ENCODE measurements around the gene FBH1. TPM values are rescaled to one million over a fixed set of nuclear protein-coding genes. Genes with fewer than 3 reads are reported as not detected.

The FBH1 gene
- total and polyA plus RNA-seq, 9 of the 15 experiments (the other 6 are each of a cell fraction or from before 2014, with no cell fraction given) = 13.4 to 108 (median 77.8) TPM

- DNase-seq (ENCODE audit: extremely low read depth in 1 of 4, low spot score in 3 of 4) (no peak), ATAC-seq (no peak; the same call in 2 of the 3 replicates), FAIRE-seq (no peak)
- 58% methylated on average over 13 of the region's 13 CpGs for WGBS (ENCODE audit: insufficient coverage, low coverage, missing lambda C conversion rate)
- no peak overlapping the region for H3K4me3 ChIP-seq
- ChIA-PET CTCF (ENCODE audit: low intra/inter-chr PET ratio) (no interaction called here), POLR2A (interaction anchor here (0.5 to 2.8 kb wide), 8 partner anchors 11 to 842 kb away, joined by 3 to 19 read pairs (median 4); partner anchors contain the start of gene GDI2)
- peaks cover 5 to 9% of the 10 kb centered on the region in 2 experiments for H3K4me1 ChIP-seq (replicated peaks in 1 of 2; ENCODE audit: control insufficient read depth in 2 of 2, insufficient read depth in 2 of 2, low read length in 2 of 2)
- H3K9me3 ChIP-seq (replicated peaks; ENCODE audit: control insufficient read depth, insufficient read depth, low read depth, low read length) = no peaks in the 10 kb centered on the region
- in situ Hi-C loops (cut with MboI) (no loop called here), intact Hi-C loops (cut with micrococcal nuclease) (loop anchor here (5.0 kb wide), 1 partner anchor 32 kb away; the partner anchor contains the start of gene GDI2)
- peak overlapping the region; percentile 46; the same call in 1 of the 2 replicates for H3K4me2 ChIP-seq (ENCODE audit: insufficient read depth, low read length)
- BruUV-seq (replicated peaks) = no TSS peak
- no peaks in the 10 kb centered on the region for H3K36me3 ChIP-seq (ENCODE audit: control insufficient read depth, insufficient read depth, low read length)
- no peaks in the 10 kb centered on the region for H4K20me1 ChIP-seq (replicated peaks; ENCODE audit: control insufficient read depth, insufficient read depth, low read length)
- no peaks in the 10 kb centered on the region for H3K27me3 ChIP-seq (ENCODE audit: control insufficient read depth in 2 of 2, insufficient read depth in 2 of 2, low read length in 2 of 2)
- H3K27ac ChIP-seq (ENCODE audit: extremely low read depth, low read depth, low read length) = 0 out of 3 replicates have a peak overlapping the region, but pooled peaks have one; percentile 8
- peak overlapping the region in 1 of 2 experiments; percentile 7; a peak in 2 of 4 replicates for H3K9ac ChIP-seq (ENCODE audit: insufficient read depth in 1 of 2, low read depth in 2 of 2, low read length in 2 of 2)
- peak overlapping the region; percentile 61 for H2AFZ ChIP-seq (ENCODE audit: low read depth, low read length)
- no peaks in the 10 kb centered on the region for H3K79me2 ChIP-seq (ENCODE audit: control insufficient read depth, insufficient read depth, low read length)
- H3K9me1 ChIP-seq (ENCODE audit: control insufficient read depth, insufficient read depth, low read length) = no peaks in the 10 kb centered on the region
- TF ChIP-seq, protein P1, sequence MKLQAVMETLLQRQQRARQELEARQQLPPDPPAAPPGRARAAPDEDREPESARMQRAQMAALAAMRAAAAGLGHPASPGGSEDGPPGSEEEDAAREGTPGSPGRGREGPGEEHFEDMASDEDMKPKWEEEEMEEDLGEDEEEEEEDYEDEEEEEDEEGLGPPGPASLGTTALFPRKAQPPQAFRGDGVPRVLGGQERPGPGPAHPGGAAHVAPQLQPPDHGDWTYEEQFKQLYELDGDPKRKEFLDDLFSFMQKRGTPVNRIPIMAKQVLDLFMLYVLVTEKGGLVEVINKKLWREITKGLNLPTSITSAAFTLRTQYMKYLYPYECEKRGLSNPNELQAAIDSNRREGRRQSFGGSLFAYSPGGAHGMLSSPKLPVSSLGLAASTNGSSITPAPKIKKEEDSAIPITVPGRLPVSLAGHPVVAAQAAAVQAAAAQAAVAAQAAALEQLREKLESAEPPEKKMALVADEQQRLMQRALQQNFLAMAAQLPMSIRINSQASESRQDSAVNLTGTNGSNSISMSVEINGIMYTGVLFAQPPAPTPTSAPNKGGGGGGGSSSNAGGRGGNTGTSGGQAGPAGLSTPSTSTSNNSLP (IDR thresholded peaks at IDR 0.05; ENCODE audit: borderline replicate concordance, low read depth, low read length) = no peak
- TF ChIP-seq HNRNPK (IDR thresholded peaks at IDR 0.05; ENCODE audit: low read depth, low read length, poor library complexity, severe bottlenecking) (no peak), BRD9 (IDR thresholded peaks at IDR 0.05; ENCODE audit: low read depth, partially characterized antibody) (no peak), ZC3H4 (CRISPR knock-in tag; IDR thresholded peaks at IDR 0.05; ENCODE audit: borderline replicate concordance) (no peak), NFYB (IDR thresholded peaks at IDR 0.05; ENCODE audit: extremely low read depth, insufficient read length) (no peak)
- TF ChIP-seq, protein P2, sequence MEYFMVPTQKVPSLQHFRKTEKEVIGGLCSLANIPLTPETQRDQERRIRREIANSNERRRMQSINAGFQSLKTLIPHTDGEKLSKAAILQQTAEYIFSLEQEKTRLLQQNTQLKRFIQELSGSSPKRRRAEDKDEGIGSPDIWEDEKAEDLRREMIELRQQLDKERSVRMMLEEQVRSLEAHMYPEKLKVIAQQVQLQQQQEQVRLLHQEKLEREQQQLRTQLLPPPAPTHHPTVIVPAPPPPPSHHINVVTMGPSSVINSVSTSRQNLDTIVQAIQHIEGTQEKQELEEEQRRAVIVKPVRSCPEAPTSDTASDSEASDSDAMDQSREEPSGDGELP (CRISPR knock-in tag; IDR thresholded peaks at IDR 0.05; ENCODE audit: borderline replicate concordance) = no peak
- TF ChIP-seq, protein P3, sequence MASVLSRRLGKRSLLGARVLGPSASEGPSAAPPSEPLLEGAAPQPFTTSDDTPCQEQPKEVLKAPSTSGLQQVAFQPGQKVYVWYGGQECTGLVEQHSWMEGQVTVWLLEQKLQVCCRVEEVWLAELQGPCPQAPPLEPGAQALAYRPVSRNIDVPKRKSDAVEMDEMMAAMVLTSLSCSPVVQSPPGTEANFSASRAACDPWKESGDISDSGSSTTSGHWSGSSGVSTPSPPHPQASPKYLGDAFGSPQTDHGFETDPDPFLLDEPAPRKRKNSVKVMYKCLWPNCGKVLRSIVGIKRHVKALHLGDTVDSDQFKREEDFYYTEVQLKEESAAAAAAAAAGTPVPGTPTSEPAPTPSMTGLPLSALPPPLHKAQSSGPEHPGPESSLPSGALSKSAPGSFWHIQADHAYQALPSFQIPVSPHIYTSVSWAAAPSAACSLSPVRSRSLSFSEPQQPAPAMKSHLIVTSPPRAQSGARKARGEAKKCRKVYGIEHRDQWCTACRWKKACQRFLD (CRISPR knock-in tag; IDR thresholded peaks at IDR 0.05) = no peak
Observed at GRCh38 chr10:5844345-5845055, 45.5 kb upstream of the FBH1 start.

Data from K562 (cell line).